ENCODE results near the gene CFAP74. TPM values are rescaled to one million over a fixed set of nuclear protein-coding genes. Genes with fewer than 3 reads are reported as not detected.

Gene CFAP74
- total and polyA plus RNA-seq, 9 of the 15 experiments (the other 6 are each of a cell fraction or from before 2014, with no cell fraction given), result 0.03 to 0.15 (median 0.05) TPM; not detected in 6

- no peak for TF ChIP-seq ARNT (IDR thresholded peaks at IDR 0.05)
- 0 out of 2 replicates have a peak, but pooled peaks have one; percentile 1 for TF ChIP-seq ZNF644 (tag; IDR thresholded peaks at IDR 0.05; ENCODE audit: low read depth)
- 0 out of 2 replicates have a peak, but pooled peaks have one; percentile 42 for TF ChIP-seq ELF4 (CRISPR knock-in tag; IDR thresholded peaks at IDR 0.05)
- no peak for TF ChIP-seq PPARD (CRISPR knock-in tag; IDR thresholded peaks at IDR 0.05)
- TF ChIP-seq ZNF12 (CRISPR knock-in tag; IDR thresholded peaks at IDR 0.05), result no peak
- peak; percentile 9 for TF ChIP-seq FIP1L1 (IDR thresholded peaks at IDR 0.05; ENCODE audit: low read depth, low read length, poor library complexity, severe bottlenecking)
- peak; percentile 1 for TF ChIP-seq RBBP5 (IDR thresholded peaks at IDR 0.05; ENCODE audit: borderline replicate concordance, insufficient read depth, low read length, poor library complexity, severe bottlenecking)
- TF ChIP-seq ZNF561 (CRISPR knock-in tag; conservative IDR thresholded peaks at IDR 0.05), result no peak
- TF ChIP-seq NR2C2 (CRISPR knock-in tag; IDR thresholded peaks at IDR 0.05), result no peak
- no peak for TF ChIP-seq NR2C2 (tag; IDR thresholded peaks at IDR 0.05)
- TF ChIP-seq HDGF (IDR thresholded peaks at IDR 0.05), result no peak
- no peak for TF ChIP-seq STAT6 (CRISPR knock-in tag; IDR thresholded peaks at IDR 0.05)
- TF ChIP-seq SMARCA5 (IDR thresholded peaks at IDR 0.05), result no peak
- TF ChIP-seq ARID3A (IDR thresholded peaks at IDR 0.05; ENCODE audit: borderline replicate concordance, low read depth, low read length), result no peak
- no peak for TF ChIP-seq ZNF143 (CRISPR knock-in tag; IDR thresholded peaks at IDR 0.05)
- TF ChIP-seq TEAD1 (CRISPR knock-in tag; IDR thresholded peaks at IDR 0.05), result peak in 1 of 2 experiments; percentile 59; a peak in 1 of 4 replicates
- TF ChIP-seq ZNF197 (CRISPR knock-in tag; IDR thresholded peaks at IDR 0.05; ENCODE audit: low read depth), result no peak
- TF ChIP-seq ZNF449 (CRISPR knock-in tag; IDR thresholded peaks at IDR 0.05), result no peak
- no peak for TF ChIP-seq ZNF766 (CRISPR knock-in tag; conservative IDR thresholded peaks at IDR 0.05)
- TF ChIP-seq ILK (tag; IDR thresholded peaks at IDR 0.05; ENCODE audit: borderline replicate concordance, low read depth), result no peak
Observed at GRCh38 chr1:1891349-1892078, 112.1 kb downstream of the CFAP74 start (continued).
